ENCODE results near the gene DLG1.
"Not testable (repeated sequence)": the region's sequence is repeated elsewhere in the genome, so short reads cannot be mapped to it uniquely, and the experiment has no call there.

The DLG1 gene

DNA sequence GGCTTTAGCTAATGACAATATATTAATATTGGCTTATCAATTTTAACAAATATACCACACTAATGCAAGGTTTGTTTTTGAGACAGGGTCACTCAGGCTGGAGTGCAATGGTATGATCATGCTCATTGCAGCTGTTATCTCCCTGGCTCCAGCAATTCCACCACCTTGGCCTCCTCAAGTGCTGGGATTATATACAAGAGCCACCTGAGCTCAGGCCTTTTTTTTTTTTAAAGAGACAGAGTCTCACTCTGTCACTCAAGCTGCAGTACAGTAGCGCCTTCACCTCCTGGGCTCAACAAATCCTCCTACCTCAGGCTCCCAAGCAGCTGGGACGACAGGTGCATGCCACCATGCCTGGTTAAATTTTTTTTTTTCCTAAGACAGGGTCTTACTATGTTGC lies 11.7 kb downstream of the DLG1 start:
- no peak overlapping the region for H3K4me3 ChIP-seq (ENCODE audit: low read depth in 1 of 2, low read length in 1 of 2)
- no peak overlapping the region for H3K27ac ChIP-seq
- no peaks in the 10 kb centered on the region for H3K9me3 ChIP-seq
- H3K27me3 ChIP-seq = no peaks in the 10 kb centered on the region
- TF ChIP-seq, protein P1, sequence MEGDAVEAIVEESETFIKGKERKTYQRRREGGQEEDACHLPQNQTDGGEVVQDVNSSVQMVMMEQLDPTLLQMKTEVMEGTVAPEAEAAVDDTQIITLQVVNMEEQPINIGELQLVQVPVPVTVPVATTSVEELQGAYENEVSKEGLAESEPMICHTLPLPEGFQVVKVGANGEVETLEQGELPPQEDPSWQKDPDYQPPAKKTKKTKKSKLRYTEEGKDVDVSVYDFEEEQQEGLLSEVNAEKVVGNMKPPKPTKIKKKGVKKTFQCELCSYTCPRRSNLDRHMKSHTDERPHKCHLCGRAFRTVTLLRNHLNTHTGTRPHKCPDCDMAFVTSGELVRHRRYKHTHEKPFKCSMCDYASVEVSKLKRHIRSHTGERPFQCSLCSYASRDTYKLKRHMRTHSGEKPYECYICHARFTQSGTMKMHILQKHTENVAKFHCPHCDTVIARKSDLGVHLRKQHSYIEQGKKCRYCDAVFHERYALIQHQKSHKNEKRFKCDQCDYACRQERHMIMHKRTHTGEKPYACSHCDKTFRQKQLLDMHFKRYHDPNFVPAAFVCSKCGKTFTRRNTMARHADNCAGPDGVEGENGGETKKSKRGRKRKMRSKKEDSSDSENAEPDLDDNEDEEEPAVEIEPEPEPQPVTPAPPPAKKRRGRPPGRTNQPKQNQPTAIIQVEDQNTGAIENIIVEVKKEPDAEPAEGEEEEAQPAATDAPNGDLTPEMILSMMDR (IDR thresholded peaks at IDR 0.05) = no peak
- H3K36me3 ChIP-seq = peaks cover 22% of the 10 kb centered on the region
- H3K4me1 ChIP-seq (ENCODE audit: control insufficient read depth in 1 of 2, insufficient read depth in 1 of 2, low read depth in 1 of 2, low read length in 1 of 2) = no peaks in the 10 kb centered on the region

DNA sequence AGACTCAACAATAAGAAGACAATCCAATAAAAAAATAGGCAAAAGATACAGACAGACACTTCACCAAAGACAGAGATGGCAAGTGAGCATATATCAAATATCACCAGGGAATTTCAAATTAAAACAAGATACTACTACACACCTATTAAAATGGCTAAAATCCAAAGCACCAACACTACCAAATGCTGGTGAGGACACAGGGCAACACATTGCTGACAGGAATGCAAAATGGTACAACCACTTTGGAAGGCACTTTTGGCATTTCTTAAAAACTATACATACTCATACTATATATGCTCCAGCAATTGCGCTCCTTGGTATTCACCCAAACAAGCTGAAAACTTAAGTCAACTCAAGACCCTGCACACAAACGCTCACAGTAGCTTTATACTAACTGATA lies 12.9 kb downstream of the DLG1 start:
- no peaks in the 10 kb centered on the region for H3K27me3 ChIP-seq
- no peaks in the 10 kb centered on the region for H3K4me1 ChIP-seq (ENCODE audit: control insufficient read depth in 1 of 2, insufficient read depth in 1 of 2, low read depth in 1 of 2, low read length in 1 of 2)
- no peak overlapping the region for H3K27ac ChIP-seq
- TF ChIP-seq, protein P1 (IDR thresholded peaks at IDR 0.05) = no peak
- no peaks in the 10 kb centered on the region for H3K9me3 ChIP-seq
- no peak overlapping the region for H3K4me3 ChIP-seq (ENCODE audit: low read depth in 1 of 2, low read length in 1 of 2)
- peaks cover 29% of the 10 kb centered on the region for H3K36me3 ChIP-seq

DNA sequence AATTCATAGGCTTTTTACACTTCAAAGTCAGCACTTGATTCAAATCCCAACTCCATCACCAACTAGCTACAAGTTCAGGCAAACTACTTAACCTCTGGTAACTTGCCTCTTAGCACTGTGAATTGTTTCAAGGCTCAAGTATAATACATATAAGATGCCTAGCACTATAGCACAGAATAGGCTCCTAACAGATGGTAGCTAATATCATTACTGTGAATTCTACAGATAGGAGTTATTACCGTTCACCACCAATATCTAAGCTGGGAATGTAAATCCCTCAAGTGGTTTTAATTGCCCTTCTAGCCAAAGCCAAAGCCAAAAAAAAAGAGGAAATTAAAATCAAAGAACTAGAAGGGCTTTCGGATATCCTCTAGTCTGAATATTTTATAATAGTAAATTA lies 15.4 kb downstream of the DLG1 start:
- no peaks in the 10 kb centered on the region for H3K27me3 ChIP-seq
- no peak overlapping the region for H3K4me3 ChIP-seq (ENCODE audit: low read depth in 1 of 2, low read length in 1 of 2)
- H3K27ac ChIP-seq = no peak overlapping the region
- peaks cover 33% of the 10 kb centered on the region for H3K36me3 ChIP-seq
- TF ChIP-seq, protein P1 (IDR thresholded peaks at IDR 0.05) = no peak
- no peaks in the 10 kb centered on the region for H3K4me1 ChIP-seq (ENCODE audit: control insufficient read depth in 1 of 2, insufficient read depth in 1 of 2, low read depth in 1 of 2, low read length in 1 of 2)
- no peaks in the 10 kb centered on the region for H3K9me3 ChIP-seq

DNA sequence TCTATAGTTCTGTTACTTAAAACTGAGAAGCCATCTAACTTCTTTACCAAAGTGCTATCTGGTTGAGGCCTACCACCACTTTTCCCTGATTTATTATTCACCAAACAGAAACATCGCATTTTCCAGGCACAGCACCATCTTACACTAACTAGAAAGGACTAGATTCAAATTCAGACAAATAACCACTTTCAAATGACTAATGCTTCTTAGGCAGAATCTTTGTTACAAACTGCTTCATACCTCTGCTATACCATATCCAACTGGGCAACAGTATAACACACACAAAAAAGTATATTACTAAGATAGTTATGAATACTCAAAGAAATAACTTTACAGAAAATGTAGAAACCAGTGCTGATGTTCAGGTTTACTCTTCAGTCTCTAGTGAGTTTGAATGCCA lies 16.6 kb downstream of the DLG1 start:
- no peak overlapping the region for H3K4me3 ChIP-seq (ENCODE audit: low read depth in 1 of 2, low read length in 1 of 2)
- TF ChIP-seq, protein P1 (IDR thresholded peaks at IDR 0.05) = no peak
- no peak overlapping the region for H3K27ac ChIP-seq
- no peaks in the 10 kb centered on the region for H3K27me3 ChIP-seq
- no peaks in the 10 kb centered on the region for H3K9me3 ChIP-seq
- peaks cover 33% of the 10 kb centered on the region for H3K36me3 ChIP-seq
- no peaks in the 10 kb centered on the region for H3K4me1 ChIP-seq (ENCODE audit: control insufficient read depth in 1 of 2, insufficient read depth in 1 of 2, low read depth in 1 of 2, low read length in 1 of 2)

DNA sequence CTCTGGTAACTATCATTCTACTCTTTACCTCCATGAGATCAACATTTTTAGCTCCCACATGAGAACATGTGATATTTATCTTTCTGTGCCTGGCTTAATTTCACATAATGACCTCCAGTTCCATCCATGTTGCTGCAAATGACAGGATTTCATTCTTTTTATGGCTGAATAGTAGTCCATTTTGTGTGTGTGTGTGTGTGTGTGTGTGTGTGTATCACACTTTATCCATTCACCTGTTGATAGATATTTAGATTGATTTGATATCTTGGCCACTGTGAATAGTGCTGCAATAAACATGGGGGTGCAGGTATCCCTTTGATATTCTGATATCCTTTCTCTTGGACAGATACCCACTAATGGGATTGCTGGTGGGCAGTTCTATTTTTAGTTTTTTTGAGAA lies 18.3 kb downstream of the DLG1 start:
- Histone ChIP-seq H3K36me3 (peaks cover 28% of the 10 kb centered on the region), H3K4me3 (ENCODE audit: low read depth in 1 of 2, low read length in 1 of 2) (no peak overlapping the region), H3K27me3 (no peaks in the 10 kb centered on the region), H3K27ac (no peak overlapping the region), H3K9me3 (no peaks in the 10 kb centered on the region), H3K4me1 (ENCODE audit: control insufficient read depth in 1 of 2, insufficient read depth in 1 of 2, low read depth in 1 of 2, low read length in 1 of 2) (no peaks in the 10 kb centered on the region)
- TF ChIP-seq, protein P1 (IDR thresholded peaks at IDR 0.05) = no peak

DNA sequence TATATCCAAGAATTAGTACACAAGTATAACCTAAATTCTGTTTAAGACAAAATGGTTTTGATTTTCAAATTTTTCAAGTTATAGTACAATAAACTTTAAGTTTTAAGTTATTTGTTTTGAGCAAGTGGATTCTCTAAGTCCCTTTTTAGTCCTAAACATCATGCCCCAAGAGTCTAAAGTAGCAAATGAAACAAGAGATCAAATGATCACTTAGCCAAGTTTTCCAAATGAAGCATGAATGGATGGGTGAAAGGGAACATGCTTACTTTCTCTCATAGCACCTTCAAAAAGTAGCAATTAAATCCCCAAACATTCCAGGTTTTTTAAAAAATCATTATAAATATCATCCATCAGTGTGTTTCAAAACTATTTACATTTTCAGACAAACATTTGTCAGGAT lies 19.5 kb downstream of the DLG1 start:
- Histone ChIP-seq H3K4me1 (ENCODE audit: control insufficient read depth in 1 of 2, insufficient read depth in 1 of 2, low read depth in 1 of 2, low read length in 1 of 2) (no peaks in the 10 kb centered on the region), H3K27me3 (no peaks in the 10 kb centered on the region), H3K9me3 (no peaks in the 10 kb centered on the region), H3K4me3 (ENCODE audit: low read depth in 1 of 2, low read length in 1 of 2) (no peak overlapping the region), H3K36me3 (peaks cover 28% of the 10 kb centered on the region), H3K27ac (no peak overlapping the region)
- TF ChIP-seq, protein P1 (IDR thresholded peaks at IDR 0.05) = no peak

DNA sequence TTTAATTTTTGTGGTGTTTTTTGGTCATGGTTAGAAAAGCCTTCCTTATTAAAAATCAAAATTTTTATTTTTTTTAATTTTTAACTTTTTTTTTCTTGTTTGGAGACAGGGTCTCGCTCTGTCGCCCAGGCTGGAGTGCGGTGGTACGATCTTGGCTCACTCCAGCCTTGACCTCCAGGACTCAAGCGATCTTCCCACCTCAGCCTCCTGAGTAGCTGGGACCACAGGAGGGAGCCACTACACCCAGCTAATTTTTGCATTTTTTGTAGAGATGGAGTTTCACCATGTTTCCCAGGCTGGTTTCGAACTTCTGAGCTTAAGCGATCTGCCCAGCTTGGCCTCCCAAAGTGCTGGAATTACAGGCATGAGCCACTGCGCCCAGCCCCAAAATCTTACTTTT lies 21.6 kb downstream of the DLG1 start:
- H3K36me3 ChIP-seq = peaks cover 18% of the 10 kb centered on the region
- H3K27me3 ChIP-seq; H3K4me3 ChIP-seq (ENCODE audit: low read depth in 1 of 2, low read length in 1 of 2); H3K27ac ChIP-seq; H3K9me3 ChIP-seq; H3K4me1 ChIP-seq (ENCODE audit: control insufficient read depth in 1 of 2, insufficient read depth in 1 of 2, low read depth in 1 of 2, low read length in 1 of 2): not testable (repeated sequence)
